Ectodermal cell (in vitro differentiated cells): ENCODE data around the gene FAT2.
"Not testable (repeated sequence)": the region's sequence is repeated elsewhere in the genome, so short reads cannot be mapped to it uniquely, and the experiment has no call there.

ENCODE experiments used
- H3K27ac ChIP-seq: 2 replicates; pipeline ENCODE4 v1.7.0; 2013; ENCODE audit warnings: mild to moderate bottlenecking, low read depth, low read length; ENCODE audit not compliant: insufficient read depth, poor library complexity, severe bottlenecking
- H3K27me3 ChIP-seq: 2 replicates; pipeline ENCODE4 v1.7.0; 2013; ENCODE audit warnings: mild to moderate bottlenecking, low read length; ENCODE audit not compliant: insufficient read depth, control insufficient read depth, poor library complexity, severe bottlenecking
- H3K36me3 ChIP-seq: one replicate; pipeline ENCODE4 v1.7.0; 2013; ENCODE audit warnings: low read length; ENCODE audit not compliant: control insufficient read depth, insufficient read depth
- H3K4me1 ChIP-seq: one replicate; pipeline ENCODE4 v1.7.0; 2013; ENCODE audit warnings: low read length; ENCODE audit not compliant: control insufficient read depth, insufficient read depth
- H3K4me3 ChIP-seq: 2 replicates; pipeline ENCODE4 v1.7.0; 2013; ENCODE audit warnings: low read depth, low read length, control low read depth; ENCODE audit not compliant: insufficient read depth
- H3K9me3 ChIP-seq: 2 replicates; pipeline ENCODE4 v1.7.0; 2013; ENCODE audit warnings: mild to moderate bottlenecking, low read length, moderate library complexity; ENCODE audit not compliant: control insufficient read depth
- WGBS, 2 experiments: methylation state at CpG; one replicate each; pipeline ENCODE4 v1.1.7; 2013; ENCODE audit warnings: missing lambda C conversion rate in 2 of 2; 5-methylcytosine and 5-hydroxymethylcytosine counted together

Gene FAT2

GRCh38 chr5:151584057-151584937, 6.8 kb downstream of the FAT2 start:
- Histone ChIP-seq H3K36me3 (no peaks in the 10 kb centered on the region), H3K9me3 (no peaks in the 10 kb centered on the region)
- WGBS, 2 experiments = 91% methylated on average over 14 of the region's 14 CpGs

DNA sequence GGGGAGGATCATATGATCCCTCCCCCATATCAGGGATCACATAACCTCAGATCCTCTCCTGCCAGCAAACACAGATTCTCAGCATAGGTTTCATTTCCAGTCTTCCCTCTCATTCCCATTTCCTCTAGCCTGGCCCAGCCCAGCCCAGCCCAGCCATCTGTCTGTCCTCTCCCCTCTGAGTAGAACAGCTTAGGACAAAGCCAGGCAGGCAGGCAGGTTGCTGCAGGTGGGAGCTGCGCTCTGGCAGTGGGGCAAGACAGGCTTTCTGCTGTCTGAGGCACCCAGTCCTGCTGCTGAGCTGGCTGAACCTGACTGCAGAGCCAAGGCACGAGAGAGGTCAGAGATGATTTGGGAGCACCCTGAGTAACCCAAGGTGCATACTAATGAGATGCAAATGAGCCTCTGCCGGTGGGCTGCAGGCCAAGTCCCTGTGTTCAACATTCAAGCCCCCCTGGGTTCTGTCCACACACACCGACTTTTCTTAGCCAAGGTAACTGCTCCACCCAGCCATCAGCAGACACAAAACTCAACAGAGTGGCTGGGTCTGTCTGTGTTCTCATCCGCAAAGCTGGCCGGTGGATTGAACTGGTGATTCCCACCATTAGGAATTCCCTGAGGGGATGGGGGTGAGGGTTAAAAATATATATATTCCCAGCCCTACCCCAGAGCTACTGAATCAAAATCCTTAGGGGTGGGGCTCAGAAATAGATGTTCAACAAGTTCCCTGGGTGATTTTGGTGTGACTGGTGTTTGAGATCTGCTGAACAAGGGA, 9.1 kb downstream of the FAT2 start:
- no peaks in the 10 kb centered on the region for H3K9me3 ChIP-seq
- no peaks in the 10 kb centered on the region for H3K36me3 ChIP-seq
- no peak overlapping the region for H3K27ac ChIP-seq
- no peaks in the 10 kb centered on the region for H3K27me3 ChIP-seq
- H3K4me1 ChIP-seq = peaks cover 5% of the 10 kb centered on the region
- no peak overlapping the region for H3K4me3 ChIP-seq
- 56 to 60% methylated on average over 4 to 5 of the region's 6 CpGs for WGBS, 2 experiments

More at GRCh38 chr5:151584057-151584937, 6.8 kb downstream of the FAT2 start:
- Histone ChIP-seq H3K4me3 (no peak overlapping the region), H3K27ac (no peak overlapping the region), H3K4me1 (peaks cover 5% of the 10 kb centered on the region), H3K27me3 (no peaks in the 10 kb centered on the region)

DNA sequence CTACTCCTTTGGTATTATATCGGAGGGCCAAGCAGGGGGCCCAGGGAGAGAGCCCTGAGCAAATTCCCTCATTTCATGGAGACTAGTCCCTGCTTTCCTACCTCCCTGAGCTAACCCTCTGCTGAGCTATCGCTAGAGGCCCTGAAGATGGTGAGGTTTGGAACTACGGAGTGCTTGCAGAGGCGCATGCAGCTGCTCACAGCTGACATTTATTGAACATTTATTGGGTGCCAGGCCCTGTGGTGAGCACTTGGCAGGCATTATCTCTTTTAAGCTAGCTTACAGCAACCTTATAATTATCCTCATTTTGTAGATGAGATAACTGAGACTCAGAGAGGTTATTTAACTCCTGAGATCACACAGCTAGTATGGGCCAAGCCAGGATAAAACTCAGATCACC, 9.8 kb downstream of the FAT2 start:
- H3K36me3 ChIP-seq = no peaks in the 10 kb centered on the region
- no peak overlapping the region for H3K4me3 ChIP-seq
- no peak overlapping the region for H3K27ac ChIP-seq
- peaks cover 5% of the 10 kb centered on the region for H3K4me1 ChIP-seq
- WGBS, 2 experiments = 94 to 96% methylated on average over 4 of the region's 4 CpGs
- no peaks in the 10 kb centered on the region for H3K27me3 ChIP-seq
- H3K9me3 ChIP-seq = no peaks in the 10 kb centered on the region

DNA sequence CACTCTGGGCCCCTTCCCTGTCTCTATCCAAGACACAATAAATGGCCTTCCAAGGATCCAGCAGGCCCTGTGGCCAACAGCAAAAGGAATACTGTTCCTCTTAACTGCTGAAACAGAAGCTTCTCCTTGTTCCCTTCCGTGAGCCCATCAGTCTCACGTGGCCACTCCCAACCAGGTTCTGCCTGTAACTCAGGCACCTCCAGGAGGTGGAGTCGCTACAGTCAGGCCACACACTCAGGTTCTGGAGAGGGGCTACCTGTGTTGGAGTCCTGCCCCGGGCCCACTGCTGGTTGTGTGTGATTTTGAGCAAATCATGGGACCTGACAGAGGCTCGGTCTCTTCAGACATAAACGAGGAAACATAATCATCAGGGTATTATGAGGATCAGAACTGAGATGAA, 10.3 kb downstream of the FAT2 start:
- H3K9me3 ChIP-seq = no peaks in the 10 kb centered on the region
- no peaks in the 10 kb centered on the region for H3K27me3 ChIP-seq
- no peaks in the 10 kb centered on the region for H3K36me3 ChIP-seq
- no peak overlapping the region for H3K4me3 ChIP-seq
- 82 to 83% methylated on average over 6 of the region's 6 CpGs for whole genome bisulfite sequencing, 2 experiments
- no peak overlapping the region for H3K27ac ChIP-seq
- H3K4me1 ChIP-seq = peaks cover 5% of the 10 kb centered on the region

DNA sequence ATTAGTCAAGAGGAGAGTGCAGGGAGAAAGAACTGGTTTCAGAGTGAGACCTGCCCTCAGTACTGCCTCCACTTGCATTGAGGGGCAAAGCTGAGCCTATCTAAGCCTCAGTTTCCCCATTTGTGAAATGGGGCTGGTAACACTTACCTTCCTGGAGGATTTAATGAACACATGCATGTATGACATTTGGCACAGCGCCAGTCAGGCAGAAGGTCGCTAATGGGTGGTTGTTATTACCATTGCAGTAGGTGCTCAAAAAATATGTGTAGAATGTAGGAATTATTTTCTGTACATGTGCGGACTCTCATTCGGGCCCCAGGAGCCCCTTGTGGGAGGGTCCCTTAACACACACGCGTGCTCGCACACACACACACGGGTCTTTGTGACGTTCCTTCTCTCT, 10.9 kb downstream of the FAT2 start:
- 94 to 96% methylated on average over 9 of the region's 9 CpGs for WGBS, 2 experiments
- H3K4me3 ChIP-seq = no peak overlapping the region
- no peaks in the 10 kb centered on the region for H3K36me3 ChIP-seq
- no peak overlapping the region for H3K27ac ChIP-seq
- H3K27me3 ChIP-seq = no peaks in the 10 kb centered on the region
- peaks cover 5% of the 10 kb centered on the region for H3K4me1 ChIP-seq
- no peaks in the 10 kb centered on the region for H3K9me3 ChIP-seq

- not testable (repeated sequence) for H3K4me3 ChIP-seq, H3K9me3 ChIP-seq, H3K4me1 ChIP-seq, H3K27ac ChIP-seq, H3K36me3 ChIP-seq, H3K27me3 ChIP-seq
- WGBS, 2 experiments = 88 to 100% methylated on average over 1 of the region's 1 CpG
These were observed 12.0 kb downstream of the FAT2 start for GRCh38 chr5:151579146-151579545.

DNA sequence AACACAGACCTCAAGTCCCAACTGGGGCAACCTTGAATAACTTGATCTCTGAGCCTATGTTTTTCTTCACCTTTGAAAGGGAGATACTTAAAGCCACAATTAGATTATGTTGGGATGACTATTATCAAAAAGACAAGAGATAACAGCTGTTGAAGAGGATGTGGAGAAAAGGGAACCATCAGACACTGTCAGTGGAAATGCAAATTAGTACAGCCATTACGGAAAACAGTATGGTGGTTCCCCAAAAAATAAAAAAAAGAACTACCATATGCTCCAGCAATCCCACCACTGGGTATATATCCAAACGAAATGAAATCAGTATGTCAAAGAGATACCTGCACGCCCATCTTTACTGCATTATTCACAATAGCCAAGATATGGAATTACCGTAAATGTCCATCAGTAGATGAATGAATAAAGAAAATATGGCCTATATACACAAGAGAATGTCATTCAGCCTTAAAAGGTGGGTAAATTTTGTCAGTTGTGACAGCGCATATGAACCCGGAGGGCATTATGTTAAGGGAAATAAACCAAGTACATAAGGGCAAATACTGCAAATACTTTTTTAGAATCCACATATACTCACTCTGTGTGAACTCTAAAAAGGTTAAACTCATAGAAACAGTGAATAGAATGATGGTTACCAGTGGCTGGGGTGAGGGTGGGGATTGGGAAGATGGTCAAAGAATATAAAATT, 12.7 kb downstream of the FAT2 start:
- H3K36me3 ChIP-seq = no peaks in the 10 kb centered on the region

GRCh38 chr5:151577566-151577965, 13.6 kb downstream of the FAT2 start:
- 92 to 94% methylated on average over 5 of the region's 5 CpGs for WGBS, 2 experiments

More for the DNA sequence above, 12.7 kb downstream of the FAT2 start:
- Histone ChIP-seq H3K4me1 (peaks cover 5% of the 10 kb centered on the region), H3K4me3 (no peak overlapping the region), H3K27me3 (no peaks in the 10 kb centered on the region), H3K27ac (no peak overlapping the region), H3K9me3 (no peaks in the 10 kb centered on the region)
- 94% methylated on average over 3 to 6 of the region's 6 CpGs for WGBS, 2 experiments

GRCh38 chr5:151574444-151574996, 16.6 kb downstream of the FAT2 start:
- peaks cover 4% of the 10 kb centered on the region for H3K27me3 ChIP-seq
- 96% methylated on average over 1 of the region's 1 CpG for WGBS, 2 experiments
- no peak overlapping the region for H3K4me3 ChIP-seq
- H3K27ac ChIP-seq = no peak overlapping the region
- no peaks in the 10 kb centered on the region for H3K36me3 ChIP-seq
- no peaks in the 10 kb centered on the region for H3K9me3 ChIP-seq
- H3K4me1 ChIP-seq = no peaks in the 10 kb centered on the region

More at GRCh38 chr5:151577566-151577965, 13.6 kb downstream of the FAT2 start:
- no peaks in the 10 kb centered on the region for H3K27me3 ChIP-seq
- no peak overlapping the region for H3K4me3 ChIP-seq
- H3K27ac ChIP-seq = no peak overlapping the region
- no peaks in the 10 kb centered on the region for H3K9me3 ChIP-seq
- no peaks in the 10 kb centered on the region for H3K36me3 ChIP-seq
- H3K4me1 ChIP-seq = peaks cover 5% of the 10 kb centered on the region
